HG02759 (cell line): Measurements from ENCODE around the gene ERI3.

Source experiments
- ATAC-seq: cut with Tn5 transposase; IDR thresholded peaks from one replicate; pipeline ENCODE4 v1.9.1; 2021; ENCODE audit warnings: mild to moderate bottlenecking, moderate library complexity; ENCODE audit not compliant: unreplicated experiment

The ERI3 gene

DNA sequence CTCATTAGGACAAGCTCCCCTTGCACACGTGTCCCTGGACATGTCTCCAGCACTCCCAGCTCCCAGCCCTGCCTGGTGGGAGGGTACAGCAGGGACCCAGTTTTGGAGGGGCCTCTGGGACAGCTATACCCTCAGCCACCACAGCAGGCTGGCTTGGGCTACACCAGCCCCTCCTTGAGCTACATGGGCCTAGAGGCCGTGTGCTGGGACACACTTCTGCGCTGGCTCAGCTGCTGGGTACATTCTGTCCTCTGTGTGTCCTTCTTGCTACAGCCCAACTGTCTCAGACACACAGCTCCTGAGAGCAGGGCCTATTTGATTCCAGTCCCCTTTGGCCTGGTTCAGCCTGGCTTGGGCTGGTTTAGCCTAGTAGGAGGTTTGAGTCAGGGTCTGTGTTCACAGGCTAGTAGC lies 115.1 kb downstream of the ERI3 start:
- no peak for ATAC-seq

DNA sequence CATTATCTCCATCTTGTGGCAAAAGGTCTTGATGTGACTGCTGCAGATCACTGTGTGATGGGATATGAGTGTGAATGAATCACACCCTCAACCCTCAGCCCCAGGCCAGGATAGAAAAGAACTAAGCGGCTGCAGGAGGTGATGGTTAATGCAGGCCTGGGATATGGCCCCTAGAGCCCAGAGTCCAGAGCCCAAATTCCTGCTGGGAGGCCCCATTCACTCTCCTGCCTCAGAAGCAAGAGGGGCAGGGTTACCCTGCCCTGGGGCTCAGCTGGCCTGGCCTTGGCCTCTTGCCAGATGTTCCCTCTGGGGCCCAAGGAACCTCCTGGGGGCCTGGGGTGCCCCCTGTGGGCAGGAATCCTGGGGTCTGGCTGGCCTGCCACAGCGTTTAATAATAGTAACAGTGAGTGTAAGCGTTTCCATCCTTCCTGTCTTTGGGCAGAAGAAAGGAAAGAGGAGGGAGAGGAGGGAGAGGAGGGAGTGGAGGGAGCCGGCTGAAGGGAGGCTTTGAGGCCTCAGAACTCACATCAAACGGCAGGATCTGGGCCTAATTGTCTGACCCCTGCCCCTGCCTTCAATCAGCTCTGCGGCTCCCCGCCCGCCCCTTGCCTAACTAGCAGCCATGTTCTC lies 115.6 kb downstream of the ERI3 start:
- no peak for ATAC-seq

DNA sequence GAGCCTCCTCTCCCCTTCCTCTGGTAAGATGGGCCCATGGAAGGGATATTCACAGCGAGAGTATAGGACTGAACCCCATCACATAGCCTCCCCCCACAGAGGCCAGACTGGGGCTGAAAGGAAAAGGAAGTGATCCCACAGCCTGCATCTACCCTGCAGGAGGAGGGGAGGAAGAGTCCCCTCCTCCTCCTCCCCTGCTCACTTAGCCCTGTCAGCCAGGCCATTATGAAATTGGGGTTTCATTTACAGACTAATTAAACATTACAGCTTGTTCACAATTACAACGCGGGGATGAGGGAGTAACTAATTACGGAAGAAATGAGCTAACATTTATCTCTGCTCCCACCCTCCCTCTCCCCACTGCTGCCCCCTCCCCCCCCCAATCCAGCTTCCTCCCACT lies 116.4 kb downstream of the ERI3 start:
- ATAC-seq: no peak

DNA sequence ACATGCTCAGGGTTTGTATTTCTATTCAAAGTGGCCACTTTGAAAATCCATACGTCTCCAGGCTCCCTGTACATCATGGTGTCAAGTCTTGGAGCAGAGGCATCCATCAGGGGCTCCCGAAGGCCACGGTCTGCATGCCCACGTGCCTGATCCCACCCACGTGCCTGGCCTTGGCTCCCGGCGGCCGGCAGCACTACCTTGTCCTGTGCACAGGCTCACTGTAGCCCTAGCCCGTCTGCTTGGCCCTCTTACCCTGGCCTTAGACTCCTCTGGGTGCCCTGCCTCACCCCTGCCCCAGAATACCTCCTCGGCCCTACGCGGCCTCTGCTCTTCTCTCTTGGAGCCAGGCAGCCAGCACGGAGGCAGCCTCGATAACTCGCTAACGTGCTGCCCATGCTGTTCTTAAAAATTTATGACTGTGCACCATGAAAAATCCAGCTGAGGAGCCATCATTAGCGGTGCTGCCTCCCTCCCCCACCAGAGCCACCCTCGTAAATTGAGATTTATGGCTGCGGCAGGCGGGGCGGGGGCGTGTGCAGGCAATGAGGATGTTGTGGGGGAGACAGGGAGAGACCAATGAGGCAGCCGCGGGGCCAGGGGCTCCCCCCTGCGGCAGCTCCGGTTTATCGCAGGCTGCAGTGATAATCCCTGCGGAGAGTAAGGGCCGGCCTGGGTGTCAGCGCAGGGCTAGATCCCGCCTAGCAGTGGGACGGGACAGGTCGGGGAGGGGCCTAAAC lies 117.2 kb downstream of the ERI3 start:
- ATAC-seq: no peak

DNA sequence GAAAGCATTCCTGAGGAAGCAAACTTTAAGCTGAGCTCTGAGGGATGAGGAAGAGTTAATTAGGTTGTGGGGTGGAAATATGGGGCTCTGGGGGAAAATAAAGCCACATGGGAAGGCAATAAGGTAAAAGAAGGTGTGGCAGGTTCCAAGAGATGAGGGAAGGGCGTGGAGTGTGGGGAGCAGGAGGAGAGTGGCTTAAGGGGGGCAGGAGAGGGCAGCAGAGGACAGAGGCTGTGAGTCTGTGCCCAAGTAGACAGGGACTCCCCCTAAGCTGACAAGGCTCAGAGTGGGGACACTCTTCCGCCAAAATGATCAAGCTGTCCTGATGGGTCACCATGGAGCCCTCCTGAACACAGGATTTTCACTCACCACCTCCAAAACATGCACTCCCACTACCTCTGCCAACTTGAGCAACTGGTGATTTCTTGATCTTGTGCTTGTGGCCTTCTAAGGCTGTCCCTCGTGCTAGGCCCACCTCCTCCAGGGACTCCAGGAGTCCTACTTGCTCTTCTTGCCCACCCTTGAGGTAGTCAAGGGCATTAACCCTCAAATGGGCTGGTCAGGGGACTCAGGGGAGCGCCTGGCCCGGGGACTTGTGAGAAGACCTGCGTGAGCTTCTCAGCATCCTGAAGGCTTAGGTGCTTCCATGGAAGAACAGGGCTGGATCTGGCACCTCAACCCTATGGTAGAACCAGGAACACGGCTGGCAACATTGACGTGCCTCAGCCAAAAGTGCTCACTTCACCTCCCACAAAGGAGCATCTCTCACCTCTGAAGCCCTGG lies 118.4 kb downstream of the ERI3 start:
- no peak for ATAC-seq

DNA sequence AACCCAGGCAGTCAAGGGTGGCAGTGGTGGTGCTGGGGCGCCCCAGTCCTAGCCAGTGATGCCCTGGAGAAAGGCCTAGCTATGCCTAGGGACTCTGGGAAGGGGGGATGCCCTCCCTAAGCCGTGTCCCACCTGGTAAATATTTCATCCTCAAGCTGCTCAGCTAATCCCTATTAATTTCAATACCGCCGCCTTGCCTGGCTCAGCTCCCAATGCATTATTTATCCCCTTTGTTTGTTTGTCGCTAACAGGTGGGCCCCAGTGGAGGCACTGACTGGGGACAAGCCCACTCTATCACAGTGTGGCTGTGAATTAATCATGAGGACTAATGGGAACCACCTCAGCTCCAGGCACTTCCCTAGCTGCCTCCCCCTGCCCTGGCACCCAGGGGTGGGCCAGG lies 119.2 kb downstream of the ERI3 start:
- no peak for ATAC-seq

DNA sequence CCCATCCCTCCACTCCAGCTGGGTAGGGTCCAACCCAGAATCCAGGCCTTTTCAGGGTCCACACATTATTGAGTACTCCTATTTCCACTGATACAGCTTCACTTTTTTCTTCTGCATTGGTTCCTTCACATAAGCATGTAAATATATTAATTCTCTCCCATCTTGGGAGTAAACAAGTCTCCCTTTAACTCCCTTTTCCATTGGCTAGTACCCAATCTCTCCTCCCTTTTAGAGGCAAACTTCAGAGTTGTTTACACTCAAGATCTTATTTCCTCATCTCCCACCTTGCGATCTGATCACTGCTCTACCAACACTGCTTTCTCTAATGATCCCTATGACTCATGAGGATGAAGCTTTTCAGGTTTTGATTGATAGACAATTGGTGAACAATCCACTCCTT lies 121.5 kb downstream of the ERI3 start:
- ATAC-seq: no peak

DNA sequence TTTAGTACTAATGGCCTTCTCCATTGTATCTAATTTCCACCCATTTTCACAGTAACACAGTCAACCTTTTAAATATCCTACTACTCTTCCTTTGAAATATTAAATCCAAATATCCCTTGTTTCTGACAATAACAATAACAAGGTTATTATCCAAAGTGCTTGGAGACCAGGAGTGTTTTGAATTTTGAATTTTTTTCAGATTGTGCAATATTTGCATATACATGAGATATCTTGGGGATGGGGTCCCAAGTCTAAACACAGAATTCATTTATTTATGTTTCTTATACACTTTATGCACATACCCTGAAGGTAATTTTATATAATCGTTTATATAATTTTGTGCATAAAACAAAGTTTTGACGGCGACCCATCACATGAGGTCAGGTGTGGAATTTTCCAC lies 124.3 kb downstream of the ERI3 start:
- no peak for ATAC-seq

DNA sequence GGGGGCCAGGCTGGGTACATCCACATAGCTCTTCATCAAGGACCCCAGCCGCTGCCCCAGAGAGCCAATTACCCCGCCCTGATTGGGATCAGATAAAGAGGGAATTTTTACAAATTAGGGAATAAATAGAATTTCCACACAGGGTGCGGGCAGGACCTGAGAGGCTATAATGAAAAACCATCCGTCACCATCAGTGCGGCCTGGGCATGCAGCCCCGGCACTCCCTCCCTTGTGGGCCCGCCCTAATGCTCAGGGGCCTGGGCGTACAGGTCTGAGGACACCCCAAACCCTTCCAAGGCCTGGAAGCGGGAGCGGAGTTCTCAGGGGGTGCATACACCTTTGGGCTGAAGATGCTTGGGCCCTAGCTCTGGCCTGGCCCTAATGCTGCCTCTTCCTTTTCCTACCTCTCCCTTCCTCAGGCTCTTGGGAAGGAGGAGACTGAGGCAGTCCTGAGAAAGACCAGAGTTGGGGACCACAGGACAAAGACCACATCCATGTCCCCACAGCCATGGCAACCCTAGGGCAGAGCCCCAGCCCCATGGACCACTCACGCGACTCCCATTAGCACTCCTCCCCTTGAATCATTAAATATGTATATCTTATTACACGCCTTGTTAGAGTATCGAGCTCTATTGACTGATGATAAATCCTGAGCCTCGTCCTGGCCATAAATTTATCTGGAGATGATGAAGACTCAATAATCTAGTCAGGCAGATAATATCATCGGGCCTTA lies 125.5 kb downstream of the ERI3 start:
- ATAC-seq: no peak

DNA sequence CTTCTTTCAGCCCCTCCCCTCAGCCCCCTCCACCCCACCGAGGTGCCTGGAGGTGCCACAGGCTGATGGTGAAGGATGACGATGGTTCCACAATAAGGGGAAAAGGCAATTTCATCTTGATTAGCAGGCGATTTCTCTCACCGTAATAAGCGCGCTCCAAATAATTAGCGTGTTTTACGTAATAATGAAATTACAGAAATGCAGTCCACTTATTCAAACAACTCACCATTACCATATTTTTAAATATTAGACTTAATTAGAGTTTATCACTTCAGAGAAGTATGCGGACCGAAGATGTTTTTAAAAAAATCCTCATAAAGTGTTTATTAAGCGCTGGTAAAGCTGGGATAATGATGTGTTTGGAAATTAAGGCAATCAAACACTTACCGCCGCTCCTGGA lies 126.8 kb downstream of the ERI3 start:
- ATAC-seq: no peak

DNA sequence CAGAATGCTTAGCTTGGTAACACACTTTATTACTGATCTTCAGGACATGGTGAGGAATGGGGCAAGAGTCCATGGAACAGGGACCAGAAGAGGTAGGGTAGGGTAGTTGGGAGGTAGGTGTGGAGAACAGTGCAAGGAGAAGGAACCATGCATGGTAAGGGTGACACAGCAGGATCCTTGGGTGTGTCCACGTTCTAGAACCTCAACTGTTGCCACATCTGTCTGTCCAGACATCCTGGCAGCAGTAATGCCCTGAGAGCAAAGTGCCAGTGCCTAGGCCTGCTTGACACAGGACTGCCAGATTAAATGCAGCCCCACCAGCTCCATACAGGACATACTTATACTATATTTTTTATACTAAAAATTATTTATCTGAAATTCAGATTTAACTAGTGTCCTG lies 127.8 kb downstream of the ERI3 start:
- no peak for ATAC-seq

DNA sequence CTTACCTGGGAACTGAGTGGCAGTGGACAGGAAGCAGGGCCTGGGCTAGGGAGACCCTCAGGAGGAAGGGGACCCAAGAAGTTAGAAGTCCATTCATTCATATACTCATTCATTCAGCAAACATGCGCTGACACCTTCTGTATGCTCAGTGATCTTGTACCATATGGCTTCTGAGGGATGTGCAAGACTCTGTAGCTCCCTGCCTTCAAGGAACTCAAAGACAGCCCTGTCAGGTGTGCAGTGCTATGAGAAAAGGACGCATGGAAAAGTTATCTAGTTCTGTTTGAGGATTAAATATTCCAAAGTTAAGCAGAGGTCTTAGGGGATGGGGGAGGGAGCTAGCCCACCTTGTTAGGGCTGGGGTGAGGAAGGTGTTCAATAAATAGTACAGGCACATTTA lies 129.3 kb downstream of the ERI3 start:
- ATAC-seq: no peak

DNA sequence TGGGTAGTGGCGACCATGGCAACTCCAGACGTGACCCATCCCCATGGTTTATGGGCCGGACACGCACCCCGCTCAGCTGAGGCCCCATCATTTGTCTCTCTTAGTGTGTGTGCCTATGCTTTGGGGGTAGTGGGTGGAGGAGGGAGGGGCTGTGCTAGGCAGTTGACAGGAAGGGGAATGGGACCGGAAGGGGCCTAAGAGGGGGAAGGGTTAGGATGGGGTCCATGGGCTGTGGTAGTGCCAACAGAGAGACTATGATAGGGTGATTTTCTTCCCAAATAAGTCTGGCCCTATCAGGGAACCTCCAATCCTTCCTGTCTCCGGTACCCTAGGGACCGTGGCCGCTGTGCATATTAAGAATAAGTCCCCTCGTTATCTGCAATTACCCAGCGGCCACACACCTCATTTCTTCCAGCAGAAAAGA lies 131.9 kb downstream of the ERI3 start:
- ATAC-seq: no peak

DNA sequence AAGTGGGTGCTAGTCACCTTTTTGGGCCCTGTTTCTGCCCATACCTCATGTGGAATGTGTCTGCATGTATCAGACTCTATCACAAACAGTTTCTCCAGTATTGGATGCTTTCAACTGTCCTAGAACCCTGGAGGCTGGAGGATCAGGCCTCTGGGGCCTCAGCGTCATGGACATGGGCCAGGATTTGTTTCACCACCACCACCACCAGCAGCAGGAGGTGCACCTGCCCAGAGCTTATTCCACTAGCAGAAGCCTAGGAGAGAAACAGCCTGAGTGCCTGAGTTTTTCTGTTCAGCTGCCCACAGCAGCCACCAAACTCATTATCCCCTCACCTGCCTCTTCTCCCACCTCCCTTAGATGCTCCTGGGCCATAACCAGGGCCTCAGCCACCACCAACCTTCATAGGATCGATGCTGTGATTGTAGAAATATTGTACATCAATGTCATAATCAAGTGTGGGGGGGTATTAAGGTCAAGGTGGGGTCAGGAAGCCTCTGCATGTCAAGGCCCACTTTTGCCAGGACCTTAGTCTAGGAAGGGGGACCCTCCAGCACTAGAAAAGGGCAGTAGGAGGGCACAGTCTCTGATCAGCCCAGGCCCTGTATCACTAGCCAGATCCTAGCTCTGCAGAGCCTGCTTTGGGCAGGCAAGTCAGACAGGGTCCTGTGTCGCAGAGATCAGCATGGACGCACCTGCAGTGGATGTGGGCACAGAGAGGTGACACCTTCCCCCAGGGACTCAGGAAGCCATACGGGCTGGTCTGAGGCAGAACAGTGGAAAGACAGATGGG lies 132.5 kb downstream of the ERI3 start:
- no peak for ATAC-seq

DNA sequence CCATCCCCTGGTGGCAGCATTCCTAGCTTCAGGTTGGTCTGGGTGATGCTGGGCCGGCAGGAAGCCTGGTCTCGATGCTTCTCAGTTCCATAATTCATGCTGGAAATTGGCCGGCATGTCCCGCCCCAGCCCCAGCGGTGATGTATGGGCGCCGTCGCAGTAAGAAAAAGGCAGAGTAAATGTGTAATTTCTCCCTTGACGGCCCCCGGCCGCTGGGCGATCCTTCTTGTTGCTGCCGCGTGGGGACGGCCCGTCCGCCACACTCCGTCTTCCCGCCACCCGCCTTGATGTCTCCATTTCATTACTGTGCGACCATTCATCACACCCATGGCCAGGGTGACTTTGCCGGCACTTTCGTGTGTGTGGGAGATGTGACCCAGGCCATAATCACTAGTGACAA lies 133.3 kb downstream of the ERI3 start:
- ATAC-seq: no peak

DNA sequence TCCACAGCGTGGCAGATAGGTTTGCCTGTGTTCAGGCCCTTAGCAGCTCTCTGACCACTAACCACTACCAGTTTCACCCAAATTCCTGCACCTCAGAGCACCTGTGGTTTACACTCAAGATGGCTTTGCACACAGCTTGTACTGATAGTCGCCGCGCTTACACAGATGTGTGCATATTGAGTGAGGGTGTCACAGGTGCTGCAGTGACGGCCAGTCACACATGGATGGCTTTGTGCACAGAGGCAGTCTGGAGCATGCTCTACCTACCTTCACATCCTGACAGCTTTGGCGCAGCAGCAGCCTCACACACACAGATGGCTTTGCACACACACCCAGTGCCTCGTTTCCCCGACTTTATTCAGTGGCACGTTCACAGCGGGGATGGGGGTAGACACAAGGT lies 134.3 kb downstream of the ERI3 start:
- no peak for ATAC-seq

DNA sequence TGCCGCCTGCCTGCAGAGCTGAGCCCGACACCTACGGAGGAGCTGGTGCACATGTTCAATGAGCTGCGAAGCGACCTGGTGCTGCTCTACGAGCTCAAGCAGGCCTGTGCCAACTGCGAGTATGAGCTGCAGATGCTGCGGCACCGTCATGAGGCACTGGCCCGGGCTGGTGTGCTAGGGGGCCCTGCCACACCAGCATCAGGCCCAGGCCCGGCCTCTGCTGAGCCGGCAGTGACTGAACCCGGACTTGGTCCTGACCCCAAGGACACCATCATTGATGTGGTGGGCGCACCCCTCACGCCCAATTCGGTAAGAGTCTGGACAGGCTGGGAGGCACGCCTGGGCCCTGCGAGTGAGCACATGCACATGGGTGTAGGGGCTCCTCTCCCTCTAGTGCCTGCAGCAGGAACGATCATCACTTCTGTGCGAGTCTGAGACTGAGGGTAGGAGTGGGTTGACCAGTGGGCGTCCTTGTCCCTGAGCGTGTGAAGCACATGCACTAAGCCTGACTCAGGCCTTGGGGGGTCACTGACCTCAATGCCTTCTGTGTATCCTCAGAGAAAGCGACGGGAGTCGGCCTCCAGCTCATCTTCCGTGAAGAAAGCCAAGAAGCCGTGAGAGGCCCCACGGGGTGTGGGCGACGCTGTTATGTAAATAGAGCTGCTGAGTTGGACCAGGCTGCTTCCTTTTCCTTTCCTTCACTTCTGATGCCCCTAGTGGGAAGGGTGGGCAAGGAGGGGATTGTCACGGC lies 134.9 kb downstream of the ERI3 start:
- ATAC-seq: no peak

DNA sequence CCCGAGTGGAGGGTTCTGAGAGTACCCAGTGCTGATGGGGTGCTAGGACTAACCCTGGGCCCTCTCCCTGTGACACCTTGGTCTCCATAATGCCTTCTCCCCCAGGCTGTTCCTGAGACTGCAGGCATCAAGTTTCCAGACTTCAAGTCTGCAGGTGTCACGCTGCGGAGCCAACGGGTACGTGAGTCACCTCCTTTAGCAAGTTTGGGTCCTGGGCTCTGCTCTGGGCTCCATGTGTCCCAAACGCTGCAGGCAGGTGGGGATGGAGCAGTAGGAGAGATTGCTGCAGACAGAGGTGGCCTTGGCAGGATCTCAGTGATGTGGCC lies 135.8 kb downstream of the ERI3 start:
- ATAC-seq: no peak

DNA sequence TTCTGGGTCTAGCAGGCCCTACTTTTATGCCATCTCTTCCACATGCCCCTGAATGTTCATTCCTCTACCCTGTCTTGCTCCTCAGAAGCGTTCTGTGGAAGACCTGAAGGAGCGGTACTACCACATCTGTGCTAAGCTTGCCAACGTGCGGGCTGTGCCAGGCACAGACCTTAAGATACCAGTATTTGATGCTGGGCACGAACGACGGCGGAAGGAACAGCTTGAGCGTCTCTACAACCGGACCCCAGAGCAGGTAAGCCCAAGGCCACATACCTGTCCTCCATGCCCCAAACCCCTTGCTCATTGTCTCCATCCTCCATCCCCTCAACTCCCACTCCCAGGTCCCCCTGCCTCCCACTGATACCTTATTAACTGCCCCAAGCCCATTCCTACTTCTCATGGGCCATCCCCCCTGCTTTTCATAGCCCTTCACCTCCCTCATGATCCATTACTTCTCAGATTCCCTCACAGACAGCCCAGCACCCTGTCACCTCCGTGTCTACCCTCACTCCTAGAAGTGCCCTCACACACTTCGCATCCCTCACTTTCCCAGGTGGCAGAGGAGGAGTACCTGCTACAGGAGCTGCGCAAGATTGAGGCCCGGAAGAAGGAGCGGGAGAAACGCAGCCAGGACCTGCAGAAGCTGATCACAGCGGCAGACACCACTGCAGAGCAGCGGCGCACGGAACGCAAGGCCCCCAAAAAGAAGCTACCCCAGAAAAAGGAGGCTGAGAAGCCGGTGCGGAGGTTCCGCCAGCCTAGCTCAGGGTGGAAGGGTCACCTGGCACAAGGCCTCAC lies 136.4 kb downstream of the ERI3 start:
- ATAC-seq: no peak
